HG03196 (cell line): Measurements from ENCODE around the gene PC.

ENCODE experiments used
- ATAC-seq: cut with Tn5 transposase; IDR thresholded peaks from one replicate; pipeline ENCODE4 v1.9.1; 2021; ENCODE audit not compliant: unreplicated experiment

Gene PC

GRCh38 chr11:66857234-66857926 lies 100.8 kb downstream of the PC start:
- ATAC-seq: no peak

- ATAC-seq: peak; percentile 11
Measured at GRCh38 chr11:66856496-66857233, 101.5 kb downstream of the PC start, which contains the start of gene LRFN4. Gene LRFN4, plus strand, starts transcription at chr11:66857064. Its CDS starts 681 bp downstream, at chr11:66857745.

GRCh38 chr11:66855574-66856495 lies 102.3 kb downstream of the PC start:
- peak; percentile 57 for ATAC-seq

- no peak for ATAC-seq
Measured at GRCh38 chr11:66854729-66855211, 103.4 kb downstream of the PC start.

- no peak for ATAC-seq
Measured at GRCh38 chr11:66854231-66854661, 103.9 kb downstream of the PC start.

GRCh38 chr11:66853242-66854229 lies 104.6 kb downstream of the PC start:
- ATAC-seq: no peak

GRCh38 chr11:66852466-66853241 lies 105.5 kb downstream of the PC start:
- ATAC-seq: no peak

- no peak for ATAC-seq
Measured at GRCh38 chr11:66851698-66852465, 106.3 kb downstream of the PC start.

- no peak for ATAC-seq
Measured at GRCh38 chr11:66851239-66851596, 107.0 kb downstream of the PC start.

- ATAC-seq: no peak
Measured at GRCh38 chr11:66850588-66851238, 107.5 kb downstream of the PC start.

GRCh38 chr11:66850235-66850587 lies 108.0 kb downstream of the PC start:
- no peak for ATAC-seq

- no peak for ATAC-seq
Measured at GRCh38 chr11:66849501-66850234, 108.5 kb downstream of the PC start.

GRCh38 chr11:66848671-66849500 lies 109.3 kb downstream of the PC start:
- no peak for ATAC-seq

- ATAC-seq: no peak
Measured at GRCh38 chr11:66847461-66848232, 110.5 kb downstream of the PC start.

GRCh38 chr11:66846671-66847091 lies 111.5 kb downstream of the PC start:
- no peak for ATAC-seq

- no peak for ATAC-seq
Measured at GRCh38 chr11:66845876-66846212, 112.3 kb downstream of the PC start.
